ENCODE results near the gene HNRNPLL. TPM values are rescaled to one million over a fixed set of nuclear protein-coding genes. Genes with fewer than 3 reads are reported as not detected.

Gene HNRNPLL
- total RNA-seq, 1 donor from 2014 or later = 80.2 TPM

DNA sequence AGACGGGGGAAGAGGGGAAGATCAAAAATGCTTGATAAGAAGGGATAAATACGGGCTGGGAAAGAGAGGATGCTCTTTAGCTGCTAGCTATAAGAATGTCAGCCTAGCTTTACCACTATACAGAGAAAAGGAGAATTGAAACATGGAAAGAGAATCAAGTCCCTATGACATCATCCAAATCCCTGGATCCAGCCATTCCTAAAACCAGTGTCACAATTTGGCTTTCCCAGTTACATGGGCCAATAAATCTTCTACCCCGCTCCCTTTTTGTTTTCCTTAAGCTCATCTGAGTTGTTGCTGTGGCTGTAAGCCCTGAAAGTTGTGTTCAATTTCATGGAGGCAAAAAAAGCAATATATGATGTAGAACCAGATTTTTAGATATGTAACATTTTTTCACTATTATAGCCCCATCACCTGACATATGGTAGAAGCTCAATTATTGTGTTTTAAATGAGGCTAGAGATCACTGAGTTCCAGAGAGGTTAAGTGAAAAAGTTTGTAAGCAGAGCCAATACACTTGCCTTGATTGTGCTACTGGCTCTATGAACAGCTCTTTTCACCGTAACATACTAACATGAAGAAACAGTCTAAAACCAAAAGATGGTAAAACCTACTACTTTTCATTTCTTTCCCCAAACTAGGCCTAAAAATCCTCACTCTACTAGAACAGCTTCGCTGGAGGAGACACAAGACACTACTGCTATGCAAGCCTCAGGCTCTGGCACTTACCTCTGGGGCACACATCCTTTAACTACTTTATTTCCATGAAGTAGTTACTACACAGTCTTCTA, 4.3 kb downstream of the HNRNPLL start:
- intact Hi-C loops (cut with micrococcal nuclease) = no loop called here

DNA sequence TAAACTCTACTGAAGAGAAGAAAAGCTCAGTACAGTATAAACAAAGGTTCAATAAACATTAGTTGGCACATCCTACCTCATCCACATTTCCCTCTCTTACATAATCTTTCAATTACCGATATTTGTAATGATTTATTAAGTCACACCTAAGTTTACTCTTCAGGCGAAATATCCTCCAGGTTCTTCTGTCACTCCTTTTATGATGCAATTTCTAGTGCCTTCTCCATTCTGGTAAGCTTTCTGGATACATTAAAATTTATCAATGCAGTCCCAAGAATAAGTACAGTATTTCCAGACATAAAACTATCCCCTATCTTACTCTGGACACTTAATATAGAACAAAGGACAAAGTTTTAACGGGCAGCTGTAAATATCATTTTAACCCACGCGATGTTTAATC, 5.6 kb downstream of the HNRNPLL start:
- intact Hi-C loops (cut with micrococcal nuclease) = no loop called here

DNA sequence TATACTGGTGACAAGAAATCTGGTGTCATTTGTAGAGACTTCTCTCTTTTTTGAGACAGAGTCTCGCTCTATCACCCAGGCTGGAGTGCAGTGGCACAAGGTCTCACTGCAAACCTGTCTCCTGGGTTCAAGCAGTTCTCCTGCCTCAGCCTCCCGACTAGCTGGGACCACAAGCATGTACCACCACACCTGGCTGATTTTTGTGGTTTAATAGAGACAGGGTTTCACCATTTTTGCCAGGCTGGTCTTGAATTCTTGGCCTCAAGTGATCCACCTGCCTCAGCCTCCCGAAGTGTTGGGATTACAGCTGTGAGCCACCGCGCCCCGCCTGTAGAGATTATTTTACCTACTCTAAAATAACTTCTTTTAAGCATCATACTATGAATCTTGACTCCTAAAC, 6.5 kb downstream of the HNRNPLL start:
- intact Hi-C loops (cut with micrococcal nuclease) = no loop called here

DNA sequence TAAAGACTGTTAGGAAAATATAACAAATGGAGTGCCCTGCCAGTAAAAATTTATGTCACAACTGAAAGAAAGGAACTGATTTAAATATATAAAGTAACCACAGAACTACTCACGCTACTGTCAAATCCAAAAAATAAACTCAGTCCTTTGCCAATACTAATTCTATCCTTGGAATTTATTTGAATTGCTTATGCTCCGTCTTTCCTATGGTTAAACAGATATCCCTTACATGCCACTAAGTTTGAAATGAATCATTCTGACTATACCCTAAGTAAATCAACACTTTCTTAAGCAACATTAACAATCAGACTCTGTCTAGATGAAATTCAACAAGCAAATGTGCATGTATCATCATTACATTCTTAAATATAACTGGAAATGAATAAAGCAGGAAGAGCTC, 9.8 kb downstream of the HNRNPLL start:
- intact Hi-C loops (cut with micrococcal nuclease) = no loop called here

DNA sequence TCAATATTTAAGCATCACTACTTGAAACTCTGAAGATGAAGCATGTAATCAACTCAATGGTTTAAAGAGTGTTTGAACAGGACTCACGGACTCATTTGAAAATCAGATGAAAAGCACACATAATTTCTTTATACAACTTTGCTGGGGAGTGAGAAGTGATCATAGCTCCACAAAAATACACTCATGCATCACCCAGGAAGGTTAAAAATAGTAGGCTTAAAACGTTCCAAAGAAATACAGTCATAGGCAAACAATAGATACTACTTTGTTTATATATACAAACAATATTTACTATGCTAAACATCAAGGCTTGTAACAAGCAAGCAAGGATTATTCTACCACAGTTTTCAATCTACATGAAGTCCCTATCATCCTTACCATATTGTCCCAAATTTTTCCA, 11.6 kb downstream of the HNRNPLL start:
- intact Hi-C loops (cut with micrococcal nuclease) = no loop called here

DNA sequence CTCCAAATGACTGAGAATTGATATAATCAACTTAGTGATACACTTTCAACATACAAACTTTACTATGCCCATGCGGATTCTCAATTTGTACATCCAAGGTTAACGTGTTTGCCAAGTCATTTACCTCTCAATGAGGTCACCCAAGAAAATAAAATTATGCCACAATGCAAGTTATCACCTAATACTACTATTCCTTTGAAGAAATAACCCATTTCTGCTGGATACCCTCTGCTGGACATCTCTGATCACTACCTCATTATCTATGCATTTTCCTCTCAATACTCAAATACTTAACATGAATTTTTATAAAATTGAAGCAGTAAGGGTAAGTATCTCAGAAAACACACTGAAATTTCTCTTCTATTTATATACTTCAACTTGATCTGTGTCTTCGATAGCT, 12.7 kb downstream of the HNRNPLL start:
- intact Hi-C loops (cut with micrococcal nuclease) = no loop called here

DNA sequence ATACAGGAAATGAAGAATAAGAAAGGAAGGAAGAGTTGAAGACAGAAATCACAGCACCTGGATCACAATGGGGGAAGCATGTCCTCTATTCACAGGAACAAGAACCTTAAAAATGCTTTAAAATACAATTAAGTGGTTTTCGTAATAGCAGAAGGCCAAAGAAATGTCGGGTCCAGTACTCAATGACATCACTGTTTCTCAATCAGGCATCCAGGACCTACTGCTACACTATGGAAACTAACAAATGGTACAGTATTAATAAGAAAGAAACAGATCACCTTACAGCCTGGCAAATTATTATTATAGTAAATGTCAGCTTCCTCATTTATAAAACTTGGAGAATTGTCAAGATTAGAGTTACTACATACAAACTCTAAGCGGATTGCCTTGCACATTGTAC, 15.8 kb downstream of the HNRNPLL start:
- intact Hi-C loops (cut with micrococcal nuclease) = no loop called here

DNA sequence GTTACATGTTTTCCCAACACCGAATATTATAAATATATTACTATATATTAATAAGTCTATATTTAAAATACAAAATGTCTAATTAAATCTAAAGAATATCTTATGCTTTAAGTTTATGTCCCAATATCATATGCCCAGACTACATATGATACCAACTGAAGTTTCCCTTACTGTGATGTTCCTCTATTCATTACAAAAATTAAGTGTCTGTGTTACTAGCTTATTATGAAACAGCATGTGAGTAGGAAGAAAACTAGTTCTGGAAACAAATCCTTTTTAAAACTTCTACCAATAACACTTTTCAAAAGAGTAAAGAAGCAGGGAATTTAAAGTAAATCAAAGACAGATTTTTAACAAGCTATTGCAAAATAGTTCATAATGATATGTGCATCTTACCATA, 17.8 kb downstream of the HNRNPLL start:
- intact Hi-C loops (cut with micrococcal nuclease) = loop anchor here (5.0 kb wide), 1 partner anchor 268 kb away; no protein-coding TSS in a partner anchor

DNA sequence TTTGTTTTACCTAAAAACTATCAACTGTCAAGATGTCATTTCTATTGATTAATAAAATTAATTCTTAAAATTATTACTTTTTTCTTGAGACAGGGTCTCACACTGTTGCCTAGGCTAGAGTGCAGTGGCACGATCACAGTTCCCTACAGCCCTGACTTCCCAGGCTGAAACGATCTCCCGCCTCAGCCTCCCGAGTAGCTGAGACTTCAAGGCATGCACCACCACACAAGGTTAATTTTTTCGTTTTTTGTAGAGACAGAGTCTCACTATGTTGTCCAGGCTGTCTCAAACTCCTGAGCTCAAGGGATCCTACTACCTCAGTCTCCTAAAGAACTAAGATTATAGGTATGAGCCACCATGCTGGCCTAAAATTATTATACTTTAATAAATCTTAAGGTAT, 18.7 kb downstream of the HNRNPLL start:
- intact Hi-C loops (cut with micrococcal nuclease) = loop anchor here (5.0 kb wide), 1 partner anchor 267 kb away; no protein-coding TSS in a partner anchor

DNA sequence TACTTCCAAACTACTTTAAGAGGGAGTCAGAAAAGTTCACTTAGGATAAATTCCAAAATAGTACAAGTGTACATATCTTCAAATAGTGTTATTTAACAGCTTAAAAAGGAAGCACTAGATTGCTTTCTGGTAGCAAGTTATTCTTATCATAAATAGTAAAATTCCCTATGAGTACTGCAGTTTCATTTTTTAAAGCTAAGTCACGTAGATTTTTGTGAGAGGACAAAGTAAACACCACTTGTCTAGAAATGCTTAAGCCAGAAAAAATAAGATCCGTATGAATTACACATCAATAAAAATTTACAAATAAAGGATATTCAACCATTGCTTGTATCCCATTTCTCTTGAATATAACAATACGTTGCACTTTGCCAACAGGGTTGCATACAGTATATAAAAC, 19.2 kb downstream of the HNRNPLL start:
- intact Hi-C loops (cut with micrococcal nuclease) = loop anchor here (5.0 kb wide), 1 partner anchor 266 kb away; no protein-coding TSS in a partner anchor

DNA sequence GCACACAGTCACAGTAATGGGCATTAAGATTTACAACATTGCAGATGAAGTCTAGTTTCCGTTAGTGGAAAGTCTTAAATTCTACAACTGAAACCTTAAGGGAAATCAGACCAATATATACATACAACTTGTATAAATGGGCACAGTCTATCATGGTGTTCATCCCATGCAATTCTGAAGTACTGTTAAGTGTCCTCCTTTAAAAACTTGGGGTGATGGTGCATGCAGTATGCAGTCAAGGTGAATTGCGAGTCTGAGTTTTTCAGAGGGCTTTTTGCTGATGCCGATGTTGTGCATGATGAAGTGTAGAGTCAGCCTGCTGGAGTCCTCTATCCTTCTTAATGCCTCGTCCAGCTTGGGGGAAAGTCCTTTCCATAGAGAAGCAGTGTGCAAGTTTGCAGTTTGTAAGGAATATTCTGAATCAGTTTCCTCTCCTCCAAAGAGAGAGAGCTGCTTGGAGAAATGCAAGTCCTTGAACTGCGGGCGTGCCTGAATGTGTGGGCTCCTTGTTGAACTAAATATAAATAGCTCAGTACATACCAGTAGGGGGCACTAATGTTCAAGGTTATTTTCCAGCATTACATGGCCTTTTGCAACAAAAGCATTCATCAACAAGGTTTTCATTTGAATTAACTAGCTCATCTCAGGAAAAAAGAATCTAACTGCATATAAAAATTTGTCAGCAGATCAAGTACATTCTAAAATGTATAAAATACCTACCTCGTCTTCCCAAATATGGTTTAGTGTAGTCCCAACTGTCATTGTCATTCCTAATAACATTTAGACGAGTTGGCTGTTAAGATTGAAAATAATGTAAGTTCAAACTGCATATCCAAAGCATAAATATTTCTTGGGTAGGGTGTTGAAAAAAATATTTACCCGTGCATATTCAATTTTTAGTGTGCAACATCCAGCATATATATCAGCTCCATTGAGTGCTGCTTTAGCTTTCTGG, 21.3 kb downstream of the HNRNPLL start:
- intact Hi-C loops (cut with micrococcal nuclease) = loop anchor here (1.0 to 5.0 kb wide), 10 partner anchors 22 to 264 kb away; partner anchors contain the start of gene GEMIN6

DNA sequence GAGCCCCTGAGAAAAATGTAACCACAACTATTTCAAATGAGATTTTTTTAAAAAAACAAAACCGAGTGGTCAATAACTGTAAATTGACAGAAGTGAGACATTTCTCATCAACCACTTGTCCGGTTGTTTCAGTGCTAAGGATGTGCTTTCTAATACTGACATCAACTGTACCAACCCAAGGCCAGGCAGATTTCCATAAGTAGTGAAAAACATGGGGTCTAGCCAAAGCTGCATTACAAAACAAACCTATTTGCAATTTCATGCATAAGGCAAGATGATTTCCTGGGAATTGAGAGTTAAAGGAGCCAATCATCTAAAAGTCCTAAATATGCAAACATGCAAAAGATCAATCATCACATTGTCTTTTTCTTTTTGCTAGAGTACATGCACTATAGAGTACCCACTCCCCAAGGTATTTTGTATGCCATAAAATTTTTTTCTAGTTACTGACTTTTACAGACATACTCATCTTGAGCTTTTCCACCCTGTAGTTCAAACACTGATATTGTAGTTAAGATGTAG, 22.6 kb downstream of the HNRNPLL start:
- intact Hi-C loops (cut with micrococcal nuclease) = loop anchor here (5.0 kb wide), 1 partner anchor 263 kb away; no protein-coding TSS in a partner anchor

DNA sequence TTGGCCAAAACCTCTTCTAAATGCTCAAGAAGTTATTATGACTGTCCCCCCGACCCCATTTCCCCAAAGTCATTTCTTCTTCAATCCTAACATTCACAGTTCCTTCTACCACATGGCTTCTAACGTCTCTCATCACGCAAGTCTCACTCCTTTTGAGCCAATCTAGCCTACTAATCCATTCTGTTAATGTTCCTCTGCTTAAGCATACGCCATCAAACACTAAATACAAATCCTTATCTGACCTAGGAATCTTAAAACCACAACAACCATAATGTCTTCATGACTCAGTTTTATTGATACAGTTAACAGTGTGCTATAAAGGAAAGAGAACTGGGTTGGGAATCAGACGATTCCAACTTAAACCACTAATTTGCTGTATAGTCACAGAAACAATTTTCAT, 23.9 kb downstream of the HNRNPLL start:
- intact Hi-C loops (cut with micrococcal nuclease) = no loop called here

DNA sequence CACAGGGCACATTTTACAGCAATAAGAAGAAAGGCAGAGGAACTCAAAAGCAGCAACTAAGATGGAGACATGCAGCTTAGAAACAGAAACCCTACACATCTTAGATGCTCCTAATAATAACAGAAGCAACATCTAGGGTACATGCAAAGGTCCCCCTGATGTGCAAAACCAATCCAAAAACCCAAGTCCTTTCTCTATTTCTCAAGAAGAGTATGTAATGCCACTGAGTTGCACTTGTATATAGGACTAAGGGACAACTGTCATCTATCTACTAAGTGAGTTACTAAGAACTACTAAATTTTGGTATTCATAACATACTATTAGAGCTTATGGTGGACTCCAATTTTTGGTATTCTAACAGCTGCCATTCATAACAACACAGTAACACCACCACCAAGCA, 28.4 kb downstream of the HNRNPLL start:
- intact Hi-C loops (cut with micrococcal nuclease) = no loop called here

DNA sequence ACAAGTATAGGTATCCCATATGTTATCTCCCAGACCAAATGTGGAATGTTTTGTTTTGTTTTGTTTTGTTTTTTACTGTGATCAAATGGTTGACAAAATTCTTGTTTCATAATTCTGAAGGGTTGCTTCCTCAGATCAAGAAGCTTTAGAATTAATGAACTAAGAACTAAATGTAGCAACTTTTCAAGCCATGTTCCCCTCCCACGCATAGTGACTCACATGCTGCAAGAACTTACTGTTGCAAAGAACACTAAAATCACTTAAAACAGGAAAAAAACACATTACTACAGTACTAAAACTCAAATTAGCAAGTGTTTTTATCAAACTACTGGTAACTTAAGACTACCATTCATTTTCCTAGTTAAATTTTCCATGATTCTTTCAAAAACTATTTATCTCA, 30.6 kb downstream of the HNRNPLL start:
- intact Hi-C loops (cut with micrococcal nuclease) = no loop called here

DNA sequence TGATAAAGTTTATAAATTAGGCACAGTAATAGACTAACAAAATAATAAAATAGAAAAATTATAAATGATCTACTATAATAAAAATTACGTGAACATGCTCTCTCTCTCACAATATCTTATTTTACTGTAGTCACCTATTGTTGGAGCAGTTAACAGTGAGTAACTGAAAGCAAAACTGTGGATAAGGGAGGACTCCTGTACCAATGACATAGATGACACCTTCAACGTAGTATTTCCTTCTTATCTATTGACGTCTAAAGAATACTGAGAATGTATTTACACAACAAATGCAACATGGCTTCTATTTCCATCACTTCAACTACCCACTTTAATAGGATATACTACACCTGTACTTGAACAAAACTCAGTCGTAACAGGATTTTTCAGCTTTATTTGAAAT, 31.5 kb downstream of the HNRNPLL start:
- intact Hi-C loops (cut with micrococcal nuclease) = no loop called here

DNA sequence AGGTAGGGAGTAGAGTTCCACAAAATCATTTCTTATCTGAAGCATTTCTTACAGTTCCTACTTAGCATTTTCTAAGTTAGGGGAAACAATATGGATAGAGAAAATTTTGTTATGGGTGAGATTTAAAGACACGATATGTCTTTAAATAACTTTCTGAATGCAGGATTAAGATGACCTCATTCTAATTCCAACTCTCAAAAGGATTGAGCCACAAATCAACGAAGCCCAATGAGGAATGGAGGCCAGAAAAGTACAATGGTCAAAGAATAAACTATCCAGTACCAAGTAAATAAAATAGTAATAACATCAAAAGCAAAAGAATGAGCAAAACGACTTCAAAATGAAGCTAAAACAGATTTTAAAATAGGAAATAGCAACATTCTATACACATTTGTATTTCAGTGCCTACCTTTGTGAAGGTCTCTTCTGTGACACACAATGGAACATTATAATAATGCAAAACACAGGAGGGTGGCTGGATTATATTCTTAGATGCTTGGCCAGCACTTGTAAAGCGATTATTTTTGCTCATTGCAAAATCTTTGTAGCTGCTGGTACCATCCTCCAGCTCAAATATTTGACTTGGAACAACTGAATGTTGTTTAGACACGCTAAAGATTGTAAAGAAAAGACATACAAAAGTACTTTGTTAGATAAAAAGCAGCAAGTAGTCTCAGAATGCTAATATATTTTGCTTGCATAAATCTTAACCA, 33.8 kb downstream of the HNRNPLL start:
- intact Hi-C loops (cut with micrococcal nuclease) = no loop called here

DNA sequence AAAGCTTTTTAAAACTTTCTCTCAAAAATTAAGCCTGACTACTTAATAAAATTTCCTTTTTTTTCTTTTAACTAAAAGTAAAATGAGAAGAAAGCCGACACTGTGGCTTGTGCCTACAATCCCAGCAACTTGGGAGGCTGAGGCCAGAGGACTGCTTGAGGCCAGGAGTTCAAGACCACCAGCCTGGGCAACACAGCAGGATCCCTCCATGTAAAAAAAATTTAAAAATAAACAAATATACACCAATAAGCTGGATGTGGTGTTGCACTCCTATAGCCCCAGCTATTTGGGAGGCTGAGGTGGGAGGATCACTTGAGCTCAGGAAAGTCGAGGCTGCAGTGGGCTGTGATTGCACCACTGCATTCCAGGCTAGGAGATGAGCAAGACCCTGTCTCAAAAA, 37.4 kb downstream of the HNRNPLL start:
- intact Hi-C loops (cut with micrococcal nuclease) = no loop called here

DNA sequence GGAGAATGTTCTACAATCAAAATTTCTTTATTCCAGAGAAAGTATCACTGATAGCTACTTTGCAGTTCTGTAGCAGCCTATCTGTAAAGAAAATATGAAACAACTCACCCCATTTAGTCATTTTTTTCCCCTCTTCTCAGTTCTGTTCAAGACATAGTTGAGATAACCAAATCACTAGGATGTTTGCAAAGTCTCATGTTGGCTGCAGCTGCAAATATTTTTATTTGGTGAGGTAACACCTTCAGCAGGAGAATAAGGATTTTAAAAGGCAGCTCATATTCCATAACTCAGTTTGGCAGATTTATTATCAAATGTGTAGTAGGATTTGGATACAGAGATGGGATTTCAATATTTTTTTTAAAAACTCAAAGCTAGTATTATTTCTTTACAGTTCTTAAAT, 41.0 kb downstream of the HNRNPLL start:
- intact Hi-C loops (cut with micrococcal nuclease) = no loop called here

DNA sequence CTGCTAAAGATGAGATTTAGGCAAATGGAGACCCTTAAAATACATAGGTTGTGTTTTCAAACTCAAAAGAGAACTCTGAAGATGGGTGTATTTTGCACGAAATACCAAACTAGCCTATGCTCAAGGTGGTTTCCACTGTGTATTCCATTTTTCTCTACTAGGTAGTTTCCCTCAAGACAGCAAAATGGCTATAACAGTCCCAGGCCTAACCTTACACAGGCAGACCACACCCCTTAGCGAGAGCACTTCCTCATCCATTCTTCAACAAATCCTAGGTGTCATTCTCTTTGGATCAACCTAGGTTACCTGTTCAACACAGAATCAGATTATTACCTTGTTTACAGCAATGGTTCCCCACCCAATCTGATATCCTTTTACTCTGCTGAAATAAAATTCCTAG, 42.6 kb downstream of the HNRNPLL start:
- intact Hi-C loops (cut with micrococcal nuclease) = no loop called here

DNA sequence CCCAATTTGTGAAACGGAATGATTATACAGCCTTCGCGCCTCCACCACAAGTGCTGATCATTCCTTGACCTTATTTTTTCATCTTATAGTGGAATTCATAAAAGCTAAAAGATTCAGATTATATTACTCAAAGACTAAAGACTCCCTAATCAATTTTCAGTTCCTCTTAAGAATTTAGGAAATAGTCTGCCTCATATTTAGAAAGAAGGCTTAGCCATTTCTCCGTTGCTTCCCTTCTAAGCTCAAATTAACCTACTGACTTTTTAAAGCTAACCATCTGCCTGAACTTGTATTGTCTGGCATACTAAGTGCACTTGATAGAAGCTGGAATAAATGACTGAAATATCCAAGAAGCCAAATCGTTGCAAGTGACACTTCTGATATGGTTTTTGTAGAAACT, 44.7 kb downstream of the HNRNPLL start:
- intact Hi-C loops (cut with micrococcal nuclease) = no loop called here

Data from T-helper 1 cell treated with Interleukin-12 subunit alpha and Interleukin-12 subunit beta and Interleukin-4 antibody, amounts not matched to agents 30 ng/mL and 1 ng/mL, for 36 hours (primary cell).